Activated CD8-positive, alpha-beta T cell treated with anti-CD3 and anti-CD28 coated beads for 36 hours (primary cell): ENCODE results near the gene CLSTN3. TPM values are rescaled to one million over a fixed set of nuclear protein-coding genes. Genes with fewer than 3 reads are reported as not detected.

Experiments used
- ATAC-seq: fragments of 200-7000 bp; cut with Tn5 transposase; one replicate; pipeline ENCODE4 v1.10.0; 2021; ENCODE audit warnings: mild to moderate bottlenecking, moderate library complexity
- CTCF ChIA-PET: fragments of 350-600 bp; sonication (Branson Sonifier 250); formaldehyde crosslinking; loops from one replicate; lab custom pipeline; 2021; ENCODE audit warnings: antibody characterized with exemption; lab: Charles Lee
- POLR2A ChIA-PET: fragments of 350-600 bp; sonication (Branson Sonifier 250); formaldehyde crosslinking; loops from one replicate; lab custom pipeline; 2021; ENCODE audit warnings: antibody characterized with exemption; lab: Charles Lee
- DNase-seq: peaks from one replicate; pipeline ENCODE4 v3.0.0-alpha.2; 2020
- H3K27ac Mint-ChIP-seq: one replicate; pipeline ENCODE4 v1.8.0; 2021; ENCODE audit warnings: mild to moderate bottlenecking, mixed read lengths
- H3K27me3 Mint-ChIP-seq: one replicate; pipeline ENCODE4 v1.8.0; 2021; ENCODE audit warnings: mixed read lengths
- H3K36me3 Mint-ChIP-seq: one replicate; pipeline ENCODE4 v1.8.0; 2021; ENCODE audit warnings: low read depth, mixed read lengths
- H3K4me1 Mint-ChIP-seq: one replicate; pipeline ENCODE4 v1.8.0; 2021; ENCODE audit warnings: low read depth, mixed read lengths
- H3K4me3 Mint-ChIP-seq: one replicate; pipeline ENCODE4 v1.8.0; 2021; ENCODE audit warnings: mild to moderate bottlenecking, moderate library complexity, mixed read lengths
- H3K9me3 Mint-ChIP-seq: one replicate; pipeline ENCODE4 v1.8.0; 2021; ENCODE audit warnings: mixed read lengths
- CTCF ChIP-seq: fragments of 200-600 bp; IDR thresholded peaks from one replicate; pipeline ENCODE4 v1.8.0; 2022; ENCODE audit warnings: antibody characterized with exemption, mild to moderate bottlenecking
- intact Hi-C: fragments of 100-400 bp; cut with micrococcal nuclease; formaldehyde crosslinking; loops from one replicate; pipeline ENCODE4 v1.10.0; 2022
- total RNA-seq, 2 experiments: library from RNA; stranded (reverse); gene quantifications; one replicate each; pipeline ENCODE4 v1.2.3, GENCODE V29; 2021

CLSTN3 gene
- total RNA-seq, 2 experiments from 2014 or later, result 29.0 to 30.8 TPM

DNA sequence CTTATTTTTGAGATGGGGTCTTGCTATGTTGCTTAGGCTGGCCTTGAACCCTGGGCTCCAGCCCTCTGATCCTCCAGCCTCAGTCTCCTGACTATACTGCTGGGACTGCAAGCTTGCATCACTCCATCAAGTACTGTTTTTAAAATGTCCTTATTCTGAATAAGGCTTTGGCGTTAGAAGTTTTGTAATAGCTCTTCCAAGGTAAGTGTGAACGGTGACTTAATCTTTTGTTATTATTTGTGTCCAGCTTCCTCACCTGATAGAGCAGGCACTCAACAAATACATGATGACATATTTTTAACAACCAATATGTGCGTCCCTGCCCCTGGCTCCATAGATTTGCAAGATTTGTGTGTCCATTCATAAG is 22.6 kb upstream of the CLSTN3 start:
- peaks cover 34% of the 10 kb centered on the region for H3K4me1 Mint-ChIP-seq
- DNase-seq, result no peak
- POLR2A ChIA-PET, result interaction anchor here (0.5 to 3.8 kb wide), 14 partner anchors 8 to 164 kb away, joined by 3 to 36 read pairs (median 5); partner anchors contain the start of genes C12orf57, CLSTN3, LPCAT3 and RNU7-1
- H3K36me3 Mint-ChIP-seq, result peaks cover 28% of the 10 kb centered on the region
- intact Hi-C loops, result loop anchor here (10.0 kb wide), 1 partner anchor 163 kb away; the partner anchor contains the start of genes C12orf57 and RNU7-1
- peak overlapping the region; percentile 93 for H3K27ac Mint-ChIP-seq
- H3K9me3 Mint-ChIP-seq, result peaks cover 14% of the 10 kb centered on the region
- TF ChIP-seq CTCF, result no peak
- H3K4me3 Mint-ChIP-seq, result peak overlapping the region; percentile 88
- ATAC-seq, result no peak
- no peaks in the 10 kb centered on the region for H3K27me3 Mint-ChIP-seq
- CTCF ChIA-PET, result interaction anchor here (1.0 to 3.7 kb wide), 20 partner anchors 10 to 236 kb away, joined by 3 to 32 read pairs (median 6); partner anchors contain the start of genes C12orf57, C1R, LPCAT3 and RNU7-1

GRCh38 chr12:7108003-7108795 is 22.0 kb upstream of the CLSTN3 start:
- ChIA-PET POLR2A (interaction anchor here (0.5 to 3.8 kb wide), 22 partner anchors 8 to 495 kb away, joined by 3 to 36 read pairs (median 4); partner anchors contain the start of genes C12orf57, CLSTN3, LPCAT3 and RNU7-1), CTCF (interaction anchor here (0.9 to 3.7 kb wide), 28 partner anchors 9 to 355 kb away, joined by 3 to 32 read pairs (median 4); partner anchors contain the start of genes C12orf57, C1R, C1S and LPCAT3)
- intact Hi-C loops, result loop anchor here (10.0 kb wide), 1 partner anchor 163 kb away; the partner anchor contains the start of genes C12orf57 and RNU7-1
- H3K4me3 Mint-ChIP-seq, result peak overlapping the region; percentile 88
- ATAC-seq, result peak; percentile 95
- peaks cover 35% of the 10 kb centered on the region for H3K4me1 Mint-ChIP-seq
- peaks cover 14% of the 10 kb centered on the region for H3K9me3 Mint-ChIP-seq
- TF ChIP-seq CTCF, result no peak
- H3K27ac Mint-ChIP-seq, result peak overlapping the region; percentile 93
- DNase-seq, result peak; percentile 90
- no peaks in the 10 kb centered on the region for H3K27me3 Mint-ChIP-seq
- peaks cover 28% of the 10 kb centered on the region for H3K36me3 Mint-ChIP-seq

DNA sequence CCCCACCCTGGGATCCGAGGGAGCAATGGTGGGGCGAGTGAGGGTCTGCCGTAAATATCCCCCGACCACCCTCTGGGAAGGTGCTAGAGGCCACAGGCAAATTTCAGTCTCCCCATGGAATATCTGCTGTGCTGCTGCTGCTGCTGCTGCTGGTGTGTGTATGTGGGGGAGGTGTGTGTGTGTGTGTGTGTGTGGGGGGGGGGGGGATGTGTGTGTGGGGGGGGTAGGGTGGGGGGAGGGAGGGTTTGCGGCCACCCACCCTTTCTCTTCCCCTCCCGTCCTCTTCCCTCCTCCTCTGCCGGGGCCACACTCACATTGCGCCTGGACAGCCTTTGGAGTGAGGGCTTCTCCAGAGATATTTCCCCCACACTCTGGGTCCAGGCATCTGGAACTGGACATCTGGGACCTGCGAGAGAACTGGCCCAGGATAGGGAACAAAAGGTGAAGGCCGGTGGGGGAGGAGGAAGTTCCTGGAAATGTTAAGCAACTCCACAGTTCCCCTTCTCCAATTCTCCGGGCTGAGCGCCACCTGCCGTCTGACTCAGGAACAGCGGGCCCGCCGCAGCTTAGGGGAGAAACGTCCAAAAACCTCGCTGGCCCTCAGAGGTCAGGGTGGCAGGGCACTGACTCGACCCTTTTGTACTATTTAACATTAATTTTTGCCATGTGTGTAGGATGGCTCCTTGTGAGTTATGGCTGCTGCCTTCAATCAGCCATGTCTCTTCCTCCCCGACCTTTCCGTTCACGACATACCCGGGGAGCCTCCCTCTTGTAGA is 21.2 kb upstream of the CLSTN3 start, which contains the start of gene C1RL:
Gene C1RL, minus strand, starts transcription at position 419 of the 776 bp plus-strand sequence. Its CDS starts 34 bp downstream, at position 385.
- peaks cover 30% of the 10 kb centered on the region for H3K36me3 Mint-ChIP-seq

More for the DNA sequence above, 21.2 kb upstream of the CLSTN3 start, which contains the start of gene C1RL:
- CTCF ChIA-PET, result interaction anchor here (0.7 to 3.7 kb wide), 35 partner anchors 9 to 356 kb away, joined by 3 to 32 read pairs (median 4); partner anchors contain the start of genes C12orf57, C1R, C1S and LPCAT3
- POLR2A ChIA-PET, result interaction anchor here (0.6 to 3.8 kb wide), 17 partner anchors 10 to 236 kb away, joined by 3 to 36 read pairs (median 4); partner anchors contain the start of genes C12orf57, LPCAT3, RNU7-1 and SPSB2
- Mint-ChIP-seq H3K4me3 (peak within 1 kb of the TSS; percentile 88), H3K27me3 (no peaks in the 10 kb centered on the region), H3K27ac (peak within 1 kb of the TSS; percentile 93), H3K9me3 (peaks cover 14% of the 10 kb centered on the region), H3K4me1 (peaks cover 36% of the 10 kb centered on the region)
- peak; percentile 87 for DNase-seq
- peak; percentile 97 for TF ChIP-seq CTCF
- intact Hi-C loops, result loop anchor here (10.0 kb wide), 1 partner anchor 164 kb away; the partner anchor contains the start of genes C12orf57 and RNU7-1
- ATAC-seq, result peak; percentile 47
